Stimulated activated CD4-positive, alpha-beta T cell treated with anti-CD3 and anti-CD28 coated beads, Interleukin-15, amount 100 ng/mL, for 48 hours (primary cell): ENCODE results near the gene LRRTM2.
"Not testable (repeated sequence)": the region's sequence is repeated elsewhere in the genome, so short reads cannot be mapped to it uniquely, and the experiment has no call there.

Experiments
- DNase-seq, 2 donors: peaks; one replicate each; pipeline ENCODE4 v3.0.0-alpha.2; 2020; ENCODE audit warnings: low read depth in 2 of 2

LRRTM2 gene

GRCh38 chr5:138874771-138875551, at the start of gene LRRTM2:
LRRTM2 (minus strand) TSS chr5:138875335; CDS start chr5:138874911, 424 bp downstream.
- no peak for DNase-seq

GRCh38 chr5:138922494-138922893, 47.4 kb upstream of the LRRTM2 start:
- DNase-seq = no peak

- DNase-seq = not testable (repeated sequence)
These were observed 46.2 kb upstream of the LRRTM2 start for GRCh38 chr5:138921362-138921761.

GRCh38 chr5:138920181-138920580, 45.0 kb upstream of the LRRTM2 start:
- no peak for DNase-seq

- no peak for DNase-seq
These were observed 43.6 kb upstream of the LRRTM2 start for GRCh38 chr5:138918686-138919085.

- DNase-seq = no peak
These were observed 39.2 kb upstream of the LRRTM2 start for GRCh38 chr5:138914338-138914737.

- DNase-seq = no peak
These were observed 38.6 kb upstream of the LRRTM2 start for GRCh38 chr5:138913773-138914172.

GRCh38 chr5:138912093-138912492, 37.0 kb upstream of the LRRTM2 start:
- no peak for DNase-seq

- no peak for DNase-seq
These were observed 36.3 kb upstream of the LRRTM2 start for GRCh38 chr5:138911441-138911840.

- DNase-seq = no peak
These were observed 35.5 kb upstream of the LRRTM2 start for GRCh38 chr5:138910546-138911185.

- no peak for DNase-seq
These were observed 34.6 kb upstream of the LRRTM2 start for GRCh38 chr5:138909734-138910133.

- DNase-seq = no peak
These were observed 30.4 kb upstream of the LRRTM2 start for GRCh38 chr5:138905541-138905940.

GRCh38 chr5:138903130-138903775, 28.1 kb upstream of the LRRTM2 start:
- no peak for DNase-seq

- no peak for DNase-seq
These were observed 26.6 kb upstream of the LRRTM2 start for GRCh38 chr5:138901716-138902115.

- DNase-seq = peak; percentile 1 to 7
These were observed 25.3 kb upstream of the LRRTM2 start for GRCh38 chr5:138900281-138900965.

GRCh38 chr5:138898742-138899141, 23.6 kb upstream of the LRRTM2 start:
- no peak for DNase-seq

- no peak for DNase-seq
These were observed 23.2 kb upstream of the LRRTM2 start for GRCh38 chr5:138898299-138898698.

GRCh38 chr5:138895918-138896317, 20.8 kb upstream of the LRRTM2 start:
- DNase-seq = no peak

- DNase-seq = no peak
These were observed 15.5 kb upstream of the LRRTM2 start for GRCh38 chr5:138890644-138891043.

- DNase-seq = no peak
These were observed 14.9 kb upstream of the LRRTM2 start for GRCh38 chr5:138889994-138890393.

- no peak for DNase-seq
These were observed 9.4 kb upstream of the LRRTM2 start for GRCh38 chr5:138884554-138884953.

GRCh38 chr5:138884094-138884493, 9.0 kb upstream of the LRRTM2 start:
- no peak for DNase-seq
